HG03103 (cell line): ENCODE data around the gene TMEM86A.
A peak's percentile ranks its signal among the peaks of the same experiment; 100 is the strongest.

Experiments used
- ATAC-seq: cut with Tn5 transposase; IDR thresholded peaks from one replicate; pipeline ENCODE4 v1.9.1; 2021; ENCODE audit warnings: low read depth; ENCODE audit not compliant: unreplicated experiment

TMEM86A gene

DNA sequence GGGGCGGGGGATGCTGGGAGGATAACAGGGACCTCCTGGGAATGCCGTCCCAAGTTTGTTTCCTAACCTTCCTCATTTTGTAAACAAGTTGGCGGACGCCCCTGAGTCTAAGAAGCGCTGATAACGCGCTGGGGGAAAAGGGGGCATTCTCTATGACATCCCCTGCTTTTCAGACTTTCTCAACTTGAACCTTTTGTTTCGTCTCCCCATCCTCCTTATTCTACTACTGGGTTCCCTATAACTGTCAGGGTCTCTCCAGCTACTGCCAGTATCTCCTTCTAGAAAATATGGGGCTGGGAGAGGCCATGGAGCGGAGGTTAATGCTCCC is 654 bp downstream of the TMEM86A start:
- no peak for ATAC-seq

DNA sequence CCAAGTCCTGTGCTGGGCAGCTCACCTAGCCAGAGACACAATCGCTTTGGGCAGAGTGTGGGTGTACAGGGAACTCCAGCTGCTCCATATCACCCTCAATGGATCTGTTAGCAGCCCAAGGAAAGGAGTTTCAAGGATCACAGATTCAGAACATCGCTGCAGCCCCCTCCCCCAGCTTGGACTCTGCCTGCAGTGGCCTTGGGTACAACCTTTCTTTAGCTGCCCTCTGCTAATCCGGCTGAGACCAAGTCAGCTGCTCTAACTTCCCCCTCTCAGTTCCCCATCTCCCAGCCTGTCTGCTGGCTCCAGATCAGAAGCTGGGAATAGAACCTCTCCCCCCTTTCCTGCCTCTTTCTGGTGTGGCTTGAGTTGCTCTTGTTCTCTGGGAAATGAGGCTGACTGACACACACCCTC is 1.3 kb downstream of the TMEM86A start:
- ATAC-seq = no peak

DNA sequence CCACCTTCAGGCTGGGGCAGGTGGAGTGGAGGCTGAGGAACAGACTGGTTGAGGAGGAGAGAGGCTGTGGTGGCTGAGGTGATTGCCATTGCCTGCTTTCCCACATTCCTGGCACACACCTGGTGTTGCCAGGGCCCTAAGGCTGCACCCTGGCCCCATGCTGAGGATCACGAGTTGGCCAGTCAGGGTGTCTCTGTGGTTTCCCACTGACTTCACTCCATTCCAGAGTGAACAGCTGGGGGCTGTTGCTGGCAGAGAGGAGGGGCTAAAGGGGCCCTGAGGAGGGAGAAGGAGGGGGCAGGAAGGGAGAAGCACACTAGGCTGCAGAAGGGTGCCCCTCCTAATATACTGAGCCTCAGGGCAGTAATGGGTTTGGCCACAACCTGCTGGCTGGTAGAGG is 1.8 kb downstream of the TMEM86A start:
- ATAC-seq = no peak

DNA sequence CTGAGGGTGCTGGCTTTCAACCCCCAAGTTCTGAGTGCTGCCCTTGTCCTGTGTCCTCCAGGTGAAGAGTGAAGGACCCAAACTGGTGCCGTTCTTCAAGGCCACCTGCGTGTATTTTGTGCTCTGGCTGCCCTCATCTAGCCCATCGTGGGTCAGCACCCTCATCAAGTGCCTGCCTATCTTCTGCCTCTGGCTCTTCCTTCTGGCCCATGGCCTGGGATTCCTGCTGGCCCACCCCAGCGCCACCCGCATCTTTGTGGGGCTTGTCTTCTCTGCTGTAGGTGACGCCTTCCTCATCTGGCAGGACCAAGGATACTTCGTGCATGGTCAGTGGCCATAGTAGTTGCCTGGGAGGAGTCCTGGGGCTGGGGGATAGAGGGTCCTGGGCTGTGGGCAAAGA is 2.3 kb downstream of the TMEM86A start:
- ATAC-seq = no peak

DNA sequence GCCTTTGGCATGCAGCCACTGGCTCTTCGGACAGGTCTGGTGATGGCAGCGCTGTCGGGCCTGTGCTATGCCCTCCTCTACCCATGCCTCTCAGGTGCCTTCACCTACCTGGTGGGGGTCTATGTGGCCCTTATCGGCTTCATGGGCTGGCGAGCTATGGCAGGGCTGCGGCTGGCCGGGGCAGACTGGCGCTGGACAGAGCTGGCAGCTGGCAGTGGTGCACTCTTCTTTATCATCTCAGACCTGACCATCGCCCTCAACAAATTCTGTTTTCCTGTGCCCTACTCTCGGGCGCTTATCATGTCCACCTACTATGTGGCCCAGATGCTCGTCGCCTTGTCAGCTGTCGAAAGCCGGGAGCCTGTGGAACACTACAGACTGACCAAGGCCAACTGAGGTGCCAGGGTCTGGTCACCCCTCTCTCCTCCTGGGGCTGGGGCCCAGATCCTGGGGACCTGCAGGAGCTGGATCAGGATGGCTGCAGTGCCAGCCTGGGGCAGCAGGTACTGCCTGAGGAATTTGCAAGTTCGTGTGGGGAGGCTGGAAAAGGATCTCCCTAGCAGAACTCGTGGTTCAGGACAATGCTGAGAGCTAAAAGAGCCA is 3.1 kb downstream of the TMEM86A start:
- no peak for ATAC-seq

DNA sequence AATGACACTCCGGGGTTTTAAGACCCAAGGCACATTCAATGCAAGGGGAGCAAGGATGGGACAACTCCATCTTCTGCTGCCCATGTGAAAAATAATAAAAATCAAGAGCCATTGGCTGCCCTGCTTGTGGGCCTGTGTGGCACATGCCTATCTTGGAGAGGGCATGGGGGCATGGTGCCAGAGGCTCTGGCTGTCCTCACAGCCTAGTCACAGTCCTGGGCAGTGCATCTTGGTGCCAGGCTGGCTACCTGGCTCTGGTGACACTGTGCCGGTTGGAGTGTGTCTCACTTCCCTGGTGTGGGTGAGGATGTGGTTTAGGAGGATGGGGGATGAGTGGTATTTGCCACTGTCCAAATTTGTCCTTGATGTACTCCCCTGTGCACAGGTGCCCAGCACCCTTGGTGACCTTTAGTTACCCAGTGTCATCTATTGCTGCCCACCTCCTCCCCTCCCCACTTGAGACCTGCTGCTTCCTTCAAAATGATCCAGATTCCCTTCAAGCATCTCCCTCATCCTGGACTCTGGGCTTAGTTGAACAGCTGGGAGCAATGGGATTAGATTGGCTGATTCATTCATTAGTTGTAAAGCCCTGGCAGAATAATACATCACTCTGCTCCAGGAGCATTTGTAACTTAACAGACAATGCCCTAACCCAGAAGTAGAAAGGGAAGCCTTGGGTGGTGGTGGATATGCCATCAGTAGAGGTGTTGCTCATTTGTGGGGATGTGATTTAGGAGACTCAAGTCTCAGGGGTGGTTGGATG is 4.6 kb downstream of the TMEM86A start:
- ATAC-seq = no peak

DNA sequence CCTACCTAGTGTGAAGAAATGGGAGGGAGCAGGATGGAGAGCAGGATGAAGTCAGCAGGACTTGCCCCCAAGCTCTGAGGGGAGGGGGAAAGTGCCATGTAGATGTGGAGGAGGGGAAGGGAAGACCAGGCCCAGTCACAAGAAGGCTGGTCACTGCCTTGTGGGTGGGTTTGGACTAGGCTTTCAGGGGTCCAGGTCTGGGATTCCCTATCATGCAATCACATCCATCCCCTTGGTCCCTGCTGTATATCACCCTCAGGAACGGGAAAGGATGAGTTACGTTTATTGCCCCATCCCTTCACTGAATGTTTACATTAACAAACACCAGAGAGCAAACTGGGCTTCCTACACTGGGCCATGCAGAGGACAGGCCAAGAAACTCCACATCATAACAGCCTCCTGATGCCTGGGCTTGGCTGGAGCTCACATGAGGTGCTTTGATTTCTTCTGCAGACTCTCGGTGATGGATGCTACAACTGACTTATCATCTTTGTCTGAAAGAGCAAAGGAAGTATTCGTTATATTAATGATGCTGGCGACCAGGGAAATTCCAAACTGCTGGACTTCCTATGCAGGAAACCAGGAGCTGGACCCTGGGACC is 5.6 kb downstream of the TMEM86A start:
- no peak for ATAC-seq

DNA sequence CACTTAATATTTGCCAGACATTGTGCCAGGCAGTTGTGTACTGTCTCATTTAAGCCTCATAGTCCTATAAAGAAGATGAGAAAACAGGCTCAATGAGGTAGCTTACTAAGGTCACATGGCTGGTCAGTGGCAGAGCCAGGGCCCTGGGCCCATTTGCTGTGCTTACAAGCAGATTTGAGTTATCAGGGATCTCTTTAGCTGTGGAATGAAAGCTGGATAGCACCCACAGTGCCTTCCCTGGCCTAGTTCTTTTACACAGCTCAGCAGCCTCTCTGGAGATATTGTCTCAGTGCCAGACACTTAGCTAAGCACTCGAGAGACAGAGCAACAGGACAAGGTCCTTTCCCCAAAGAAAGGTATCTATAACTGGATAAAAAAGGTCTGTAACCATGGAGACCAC is 6.1 kb downstream of the TMEM86A start:
- no peak for ATAC-seq

DNA sequence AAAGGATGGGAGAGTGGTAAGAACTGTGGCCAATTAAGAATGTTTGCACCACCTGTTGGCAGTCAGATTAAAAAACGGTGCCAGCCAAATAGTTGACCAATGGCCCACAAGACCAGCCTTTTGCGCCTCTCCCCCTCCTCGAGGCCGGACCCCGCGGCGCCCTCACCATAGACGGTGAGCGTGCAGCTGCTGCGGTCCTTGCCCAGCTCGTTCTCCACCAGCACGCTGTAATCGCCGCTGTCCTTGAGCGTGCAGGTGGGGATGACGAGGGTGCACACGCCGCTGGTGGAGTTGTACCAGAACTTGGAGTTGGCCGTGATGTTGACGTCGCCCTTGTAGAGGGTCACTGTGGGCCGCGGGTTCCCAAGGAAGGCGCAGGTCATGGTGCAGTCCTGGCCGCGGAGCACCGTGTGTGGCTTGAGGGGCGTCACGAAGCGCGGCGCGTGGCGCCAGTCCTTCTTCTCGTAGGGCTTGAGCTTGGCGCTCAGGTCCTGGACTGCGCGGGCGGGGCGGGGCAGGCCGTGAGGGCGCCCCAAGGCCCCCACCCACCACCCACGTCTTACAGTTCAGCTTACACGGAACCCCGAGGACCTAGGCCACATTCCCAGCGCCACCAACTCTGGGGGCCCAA is 7.2 kb downstream of the TMEM86A start:
- ATAC-seq = no peak

DNA sequence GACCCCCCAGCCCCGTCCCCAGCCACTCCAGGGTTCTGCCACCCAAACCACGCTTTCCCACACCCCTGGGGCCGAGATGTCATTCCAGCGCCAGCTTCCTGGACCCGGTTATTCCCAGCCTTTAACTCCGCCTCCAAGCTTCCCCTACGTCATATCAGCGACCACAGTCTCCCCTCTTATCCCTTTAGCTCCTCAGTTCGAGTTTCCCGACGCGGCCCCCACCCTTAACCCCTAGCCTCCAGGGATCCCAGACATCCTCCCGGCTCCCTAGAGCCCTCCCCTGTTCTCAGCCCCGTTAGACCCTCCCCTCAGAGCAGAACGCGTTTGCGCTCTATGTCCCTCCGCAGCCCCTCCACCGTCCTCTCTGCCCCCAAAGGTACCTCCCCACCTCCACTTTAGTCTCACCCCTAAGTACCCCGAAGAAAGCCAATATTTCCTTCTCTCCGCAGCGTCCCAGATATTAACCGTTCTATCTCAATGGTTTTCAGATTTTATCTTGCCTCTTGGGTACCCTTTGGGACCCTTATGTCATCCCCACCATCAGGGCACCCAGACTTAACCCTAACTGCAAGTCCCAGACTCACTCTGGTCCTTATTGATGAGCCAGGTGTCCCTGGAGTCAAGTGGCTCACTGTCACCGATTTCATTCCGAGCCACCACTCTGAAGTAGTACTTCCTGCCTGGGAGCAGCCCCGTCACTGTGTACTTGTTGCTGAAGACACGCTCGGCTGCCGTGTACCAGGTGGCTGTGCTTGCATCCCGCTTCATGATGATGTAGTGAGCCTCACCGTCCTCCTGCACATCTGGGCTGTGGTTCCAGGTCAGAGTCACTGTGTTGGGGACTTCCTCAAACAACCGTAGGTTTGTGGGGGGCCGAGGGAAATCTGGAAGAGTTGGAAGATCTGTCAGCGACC is 8.0 kb downstream of the TMEM86A start:
- ATAC-seq = no peak

DNA sequence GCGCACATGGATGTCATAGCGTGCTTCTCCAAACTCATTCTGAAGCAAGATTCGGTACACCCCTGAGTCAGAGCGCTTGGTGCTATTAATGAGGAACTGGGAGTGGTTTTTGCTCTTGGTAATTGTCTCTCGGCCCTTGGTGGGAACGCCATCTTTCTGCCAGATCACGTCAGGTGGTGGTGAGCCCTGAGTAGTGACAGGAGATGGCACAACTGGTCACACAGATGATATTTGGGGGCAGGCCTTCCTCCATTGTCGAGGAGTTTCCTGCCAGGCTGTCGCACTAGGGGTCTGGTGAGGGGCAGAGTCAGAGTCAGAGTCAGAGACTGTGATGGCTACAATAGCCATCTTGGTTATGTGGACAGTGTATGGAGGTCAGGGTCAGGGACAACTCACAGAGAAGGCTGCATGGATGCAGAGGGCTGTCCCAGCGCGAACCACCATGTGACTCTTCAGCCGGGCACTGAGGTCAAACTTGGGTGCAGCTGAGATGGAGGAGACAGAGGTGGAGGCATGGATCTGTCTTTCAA is 9.3 kb downstream of the TMEM86A start:
- ATAC-seq = no peak

DNA sequence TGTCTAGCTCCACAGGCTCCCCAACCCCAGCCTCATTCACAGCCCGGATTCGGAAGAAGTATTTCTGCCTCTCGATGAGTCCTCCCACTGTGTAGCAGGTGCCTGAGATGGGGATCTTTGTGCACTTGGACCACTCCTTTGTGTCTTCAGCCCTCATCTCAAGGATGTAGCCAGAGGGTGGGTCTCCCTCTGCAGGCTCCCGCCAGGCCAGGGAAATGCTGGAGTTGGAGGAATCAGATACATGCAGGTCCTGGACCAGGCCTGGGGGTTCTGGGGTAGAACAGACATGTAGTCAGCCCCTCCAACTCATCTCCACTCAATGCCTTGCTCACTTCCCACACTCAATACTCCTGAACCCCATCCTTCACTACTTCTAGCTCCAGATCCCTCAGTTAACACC is 10.8 kb downstream of the TMEM86A start:
- ATAC-seq = no peak

DNA sequence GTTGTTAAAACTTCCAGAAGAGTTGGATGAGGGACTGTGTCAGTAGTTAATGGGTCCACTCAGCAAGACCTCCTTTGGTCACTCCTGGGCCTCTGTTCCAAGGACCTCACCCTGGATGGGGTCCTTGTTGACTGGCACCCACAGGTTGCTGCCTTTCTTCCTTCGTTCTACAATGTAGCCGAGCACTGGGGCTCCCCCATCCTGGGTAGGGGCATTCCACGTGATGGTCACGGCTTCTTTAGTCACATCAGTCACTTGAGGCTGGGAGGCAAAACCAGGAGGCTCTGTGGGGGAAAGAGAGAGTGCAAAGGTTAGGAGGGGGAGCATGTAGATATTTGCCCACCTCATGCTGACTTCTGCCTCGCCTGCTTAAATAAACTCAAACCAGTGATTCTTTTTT is 12.0 kb downstream of the TMEM86A start:
- no peak for ATAC-seq

DNA sequence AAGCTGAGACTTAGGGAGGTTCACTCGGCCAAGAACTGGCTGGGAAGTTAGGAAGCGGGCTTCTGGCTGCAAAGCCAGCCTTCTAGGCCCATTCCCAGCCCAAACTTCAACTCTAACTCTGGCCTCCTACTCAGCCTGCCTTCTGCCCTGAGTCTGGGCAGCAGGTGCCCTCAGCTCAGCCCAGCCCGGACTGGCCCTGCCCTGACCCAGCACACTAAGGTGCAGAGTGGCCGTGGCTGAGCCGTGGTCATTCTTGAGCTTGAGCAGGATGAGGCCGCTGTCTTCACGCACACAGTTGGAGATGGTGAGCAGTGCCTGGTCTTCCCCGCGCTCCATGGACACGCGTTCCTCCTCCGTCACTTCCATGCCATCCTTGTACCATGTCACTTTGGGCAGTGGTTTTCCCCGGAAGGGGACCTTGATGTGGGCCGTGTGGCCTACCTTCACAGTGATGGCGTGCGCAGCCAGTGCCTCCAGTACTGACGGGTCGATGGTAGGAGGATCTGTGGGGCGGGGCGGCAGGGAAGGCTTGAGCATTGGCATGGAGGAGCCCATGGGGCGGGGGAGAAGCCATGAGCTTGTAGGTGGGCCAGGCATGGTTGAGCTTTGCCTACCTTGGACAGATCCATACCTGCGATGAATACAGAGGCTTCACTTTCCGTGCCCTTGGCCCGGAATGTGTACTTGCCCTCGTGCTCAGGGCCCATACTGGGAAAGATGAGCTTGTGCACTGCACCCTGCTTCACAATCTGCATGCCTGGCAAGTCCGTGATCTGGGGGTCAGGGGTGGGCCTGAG is 15.3 kb downstream of the TMEM86A start:
- no peak for ATAC-seq

DNA sequence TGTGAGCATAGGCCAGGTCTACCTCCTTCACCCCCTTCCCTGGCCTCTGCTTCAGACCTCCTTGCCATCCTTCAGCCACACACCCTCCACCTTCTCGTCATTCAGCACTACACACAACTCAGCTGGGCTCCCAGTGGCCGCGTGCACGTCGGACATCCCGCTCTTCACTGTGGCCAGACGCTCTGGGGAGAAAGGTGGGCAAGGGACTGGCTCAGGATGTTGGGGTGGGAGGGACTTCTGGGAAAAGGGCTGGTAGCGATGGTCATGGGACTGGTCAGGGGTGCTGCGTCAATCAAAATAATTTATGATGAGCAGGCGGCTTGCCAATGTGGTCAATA is 15.8 kb downstream of the TMEM86A start:
- no peak for ATAC-seq

DNA sequence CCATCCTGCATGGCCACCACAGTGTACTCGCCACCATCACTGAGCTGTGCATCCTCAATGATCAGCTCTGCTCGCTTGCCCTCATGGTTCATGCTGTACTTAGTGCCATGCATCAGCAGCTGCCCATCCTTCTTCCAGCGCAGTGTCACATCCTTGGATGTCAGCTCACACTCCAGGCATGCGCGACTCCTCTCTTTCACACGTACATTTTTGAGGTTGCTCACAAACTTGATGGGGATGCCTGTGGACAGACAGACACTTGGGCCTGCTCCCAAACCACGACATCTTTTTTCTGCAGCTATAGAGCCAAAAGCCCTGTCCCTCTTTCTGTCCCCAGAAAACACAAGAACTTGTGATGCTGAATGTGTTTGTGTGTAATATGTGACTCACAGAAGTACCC is 16.9 kb downstream of the TMEM86A start:
- ATAC-seq = no peak

DNA sequence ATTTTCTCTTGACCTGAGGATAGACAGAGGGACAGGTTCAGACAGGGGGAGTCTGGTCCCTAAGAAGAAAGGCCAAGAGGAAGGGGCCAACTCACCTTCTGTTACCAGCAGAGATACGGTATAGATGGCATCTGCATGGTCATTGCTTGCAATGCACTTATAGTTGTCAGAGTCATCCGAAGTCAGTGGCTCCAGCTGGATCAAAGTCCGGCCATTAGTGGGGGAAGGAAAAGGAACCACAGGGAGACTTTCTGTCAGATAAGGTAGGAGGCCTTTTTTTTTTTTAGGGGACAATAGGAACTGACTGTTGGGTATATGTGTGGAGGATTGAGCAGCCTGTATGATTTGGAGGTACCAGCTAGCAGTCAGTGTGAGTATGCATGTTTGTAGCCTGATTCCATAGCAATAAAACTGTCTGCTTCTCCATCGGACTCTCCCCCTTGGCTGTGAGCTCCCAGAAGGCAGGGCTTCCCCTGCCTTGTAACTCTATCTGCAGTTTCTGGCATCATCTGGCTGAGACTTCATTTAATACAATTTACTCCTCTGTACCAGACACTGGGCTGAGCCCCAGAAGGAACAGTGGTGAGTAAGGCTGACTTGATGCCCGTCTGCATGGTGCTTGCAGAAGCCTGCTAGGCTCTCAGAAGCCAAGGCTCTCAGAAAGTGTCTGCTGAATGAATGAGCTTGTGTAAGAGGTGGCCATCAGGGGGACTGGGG is 21.7 kb downstream of the TMEM86A start:
- ATAC-seq = no peak

DNA sequence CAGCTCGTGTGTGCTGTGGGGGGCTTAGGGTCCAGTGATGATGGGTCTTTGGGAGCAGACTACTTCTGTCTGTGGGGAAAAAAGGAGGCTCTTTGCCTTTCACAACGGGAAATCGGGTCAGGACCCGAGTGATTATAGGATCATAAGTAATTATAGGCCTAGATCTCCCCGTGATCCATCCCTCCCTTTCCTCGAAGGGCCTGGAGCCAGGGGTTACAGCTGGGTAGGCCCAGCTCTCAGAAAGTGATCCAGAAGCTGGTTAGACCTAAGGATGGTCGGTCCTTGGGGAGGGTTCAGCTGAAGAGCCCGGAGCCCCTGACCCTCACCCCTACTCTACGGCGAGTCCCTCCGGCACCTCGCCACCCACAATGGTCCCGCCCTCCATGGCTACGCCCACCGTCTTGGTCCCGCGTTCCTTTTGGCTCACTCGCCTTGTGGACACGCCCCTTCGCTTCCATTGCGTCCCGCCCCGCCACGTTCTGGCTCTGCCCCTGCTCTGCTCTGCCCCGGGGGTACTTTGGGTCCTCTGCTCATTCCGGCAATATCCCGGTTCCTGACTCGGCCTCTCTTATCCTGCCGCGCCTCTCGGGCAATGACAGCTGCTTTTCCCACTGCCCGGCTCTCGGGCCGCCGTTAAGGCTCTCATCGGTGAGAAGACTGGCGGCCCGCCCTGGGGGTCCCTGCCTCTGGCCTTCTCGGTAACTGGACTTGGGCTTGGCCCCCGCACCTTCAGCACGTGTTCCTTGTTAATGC is 22.4 kb downstream of the TMEM86A start:
- peak; percentile 61 for ATAC-seq
